Naive thymus-derived CD8-positive, alpha-beta T cell (primary cell): ENCODE measurements around the gene PAIP1. TPM values are rescaled to one million over a fixed set of nuclear protein-coding genes. Genes with fewer than 3 reads are reported as not detected.
"Not testable (repeated sequence)": the region's sequence is repeated elsewhere in the genome, so short reads cannot be mapped to it uniquely, and the experiment has no call there.

Source experiments
- ATAC-seq, 2 donors: fragments of 150-1000 bp; cut with Tn5 transposase in 1 of 2; sonication (Bioruptor Pico), chemical (Tn5 transposase) in 1 of 2; 1 replicate in 1 of 2; 2 replicates in 1 of 2; pipeline ENCODE4 v1.10.0; 2021; ENCODE audit warnings: mild to moderate bottlenecking in 2 of 2, moderate library complexity in 2 of 2
- POLR2A ChIA-PET: fragments of 350-600 bp; sonication (Branson Sonifier 250); formaldehyde crosslinking; loops from one replicate; lab custom pipeline; 2021; ENCODE audit warnings: antibody characterized with exemption; lab: Charles Lee
- DNase-seq, 10 donors: peaks; one replicate each; pipeline versions ENCODE4 v3.0.0 to v3.0.0-alpha.2; 2020 to 2022
- H3K27ac Mint-ChIP-seq, 10 donors: one replicate each; pipeline ENCODE4 v1.8.0; 2020 to 2022; ENCODE audit warnings: mild to moderate bottlenecking in 10 of 10, mixed read lengths in 10 of 10, moderate library complexity in 4 of 10, inconsistent platforms in 1 of 10
- H3K27me3 Mint-ChIP-seq, 5 donors: one replicate each; pipeline ENCODE4 v1.8.0; 2021 to 2022; ENCODE audit warnings: mixed read lengths in 5 of 5
- H3K36me3 Mint-ChIP-seq, 3 donors: one replicate each; pipeline ENCODE4 v1.8.0; 2020 to 2022; ENCODE audit warnings: mixed read lengths in 3 of 3, mild to moderate bottlenecking in 2 of 3, inconsistent platforms in 1 of 3
- H3K4me1 Mint-ChIP-seq, 4 donors: one replicate each; pipeline ENCODE4 v1.8.0; 2021 to 2022; ENCODE audit warnings: mixed read lengths in 4 of 4
- H3K4me3 Mint-ChIP-seq, 10 donors: one replicate each; pipeline ENCODE4 v1.8.0; 2020 to 2022; ENCODE audit warnings: mild to moderate bottlenecking in 10 of 10, mixed read lengths in 10 of 10, moderate library complexity in 6 of 10, inconsistent platforms in 1 of 10
- H3K9me3 Mint-ChIP-seq, 9 donors: one replicate each; pipeline ENCODE4 v1.8.0; 2020 to 2022; ENCODE audit warnings: mixed read lengths in 9 of 9, mild to moderate bottlenecking in 3 of 9, inconsistent platforms in 1 of 9, moderate library complexity in 1 of 9
- polyA plus RNA-seq, 3 donors: library from polyadenylated mRNA; unstranded; fragments of 300-500 nt; fragmentation: Illumina TruSeq; gene quantifications; one replicate each; pipeline ENCODE4 v1.2.3, GENCODE V29; 2021
- total RNA-seq, 8 experiments: library from RNA in 2 of 8; stranded (reverse) in 2 of 8; gene quantifications; one replicate each; pipeline ENCODE4 v1.2.3 and lab custom pipeline; 2021 to 2026

Gene PAIP1
- total and polyA plus RNA-seq, 5 experiments from 2014 or later = 31.3 to 45.7 (median 36.2) TPM

DNA sequence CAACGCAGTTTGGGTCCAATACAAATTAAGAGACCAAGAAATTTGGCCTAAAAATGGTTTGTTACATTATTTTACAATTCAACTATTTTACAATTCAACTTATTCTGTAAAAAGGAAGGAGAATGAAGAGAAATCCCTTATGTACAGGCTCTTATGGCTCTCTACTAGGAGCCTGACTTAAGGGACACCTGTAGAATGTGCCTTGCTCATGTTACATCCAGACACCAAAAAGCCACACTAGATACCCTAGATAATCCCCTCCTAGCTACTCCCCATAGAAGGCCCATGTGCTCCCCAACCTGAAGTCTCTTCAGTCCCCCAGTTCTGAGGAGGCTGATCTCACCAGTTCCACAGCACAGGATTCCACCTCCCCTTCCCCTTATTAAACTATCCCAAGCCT is 32.0 kb upstream of the PAIP1 start:
- H3K27ac Mint-ChIP-seq = no peak overlapping the region
- peaks cover 0 to 2% (median 0%) of the 10 kb centered on the region in 4 donors for H3K4me1 Mint-ChIP-seq
- ATAC-seq (no peak), DNase-seq (no peak)
- no peak overlapping the region for H3K4me3 Mint-ChIP-seq
- H3K9me3 Mint-ChIP-seq = no peaks in the 10 kb centered on the region
- no peaks in the 10 kb centered on the region for H3K27me3 Mint-ChIP-seq
- POLR2A ChIA-PET = no interaction called here
- peaks cover 0 to 3% (median 2%) of the 10 kb centered on the region in 3 donors for H3K36me3 Mint-ChIP-seq

DNA sequence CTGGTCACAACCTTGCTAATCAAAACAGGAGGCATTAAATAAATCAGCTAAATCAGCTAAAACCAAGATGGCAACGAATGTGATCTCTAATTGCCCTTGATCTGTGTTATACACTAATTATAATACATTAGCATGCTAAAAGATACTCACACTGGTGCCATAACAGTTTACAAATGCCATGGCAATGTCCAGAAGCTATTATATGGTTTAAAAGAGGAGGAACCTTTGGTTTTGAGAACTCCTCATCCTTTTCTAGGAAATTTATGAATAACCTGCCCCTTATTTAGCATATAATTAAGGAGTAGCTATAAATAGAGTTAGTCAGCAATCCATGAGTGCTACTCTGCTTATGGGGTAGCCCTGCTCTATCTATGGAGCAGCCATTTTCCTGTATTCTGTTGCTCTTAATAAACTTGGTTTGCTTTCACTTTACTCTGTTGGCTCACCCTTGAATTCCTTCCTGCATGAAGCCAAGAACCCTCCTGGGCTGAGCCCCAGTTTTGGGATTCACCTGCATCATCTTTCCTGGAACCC is 27.4 kb upstream of the PAIP1 start:
- Mint-ChIP-seq H3K4me3 (no peak overlapping the region), H3K27ac (no peak overlapping the region), H3K36me3 (peaks cover 0 to 20% (median 6%) of the 10 kb centered on the region in 3 donors), H3K9me3 (no peaks in the 10 kb centered on the region), H3K27me3 (no peaks in the 10 kb centered on the region), H3K4me1 (peaks cover 0 to 2% (median 0%) of the 10 kb centered on the region in 4 donors)
- POLR2A ChIA-PET = no interaction called here
- DNase-seq = no peak
- ATAC-seq = no peak

DNA sequence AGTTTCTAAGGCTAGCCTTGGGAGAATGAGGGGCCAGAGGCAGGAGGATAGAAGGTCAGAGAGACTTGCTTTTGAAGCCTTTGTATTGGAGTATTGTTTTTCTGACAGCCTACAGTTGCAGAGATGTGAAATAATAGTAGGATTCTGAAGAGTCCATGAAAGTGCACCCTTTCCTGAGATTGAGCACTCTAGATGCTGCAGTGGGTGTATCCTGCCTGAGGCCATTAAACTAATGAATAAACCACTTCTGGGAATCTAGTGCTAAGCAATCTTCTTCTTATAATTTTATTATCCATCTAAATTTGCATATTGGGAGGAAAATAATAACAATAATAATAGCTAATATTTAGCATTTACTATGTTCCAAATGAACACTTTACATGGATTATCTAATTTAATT is 26.8 kb upstream of the PAIP1 start:
- H3K36me3 Mint-ChIP-seq = peaks cover 0 to 20% (median 6%) of the 10 kb centered on the region in 3 donors
- H3K4me3 Mint-ChIP-seq = no peak overlapping the region
- POLR2A ChIA-PET = interaction anchor here (1.1 kb wide), 1 partner anchor 28 kb away, joined by 3 read pairs; no protein-coding TSS in a partner anchor
- peaks cover 0 to 2% (median 0%) of the 10 kb centered on the region in 4 donors for H3K4me1 Mint-ChIP-seq
- no peak overlapping the region for H3K27ac Mint-ChIP-seq
- DNase-seq (no peak), ATAC-seq (no peak)
- no peaks in the 10 kb centered on the region for H3K9me3 Mint-ChIP-seq
- H3K27me3 Mint-ChIP-seq = no peaks in the 10 kb centered on the region

DNA sequence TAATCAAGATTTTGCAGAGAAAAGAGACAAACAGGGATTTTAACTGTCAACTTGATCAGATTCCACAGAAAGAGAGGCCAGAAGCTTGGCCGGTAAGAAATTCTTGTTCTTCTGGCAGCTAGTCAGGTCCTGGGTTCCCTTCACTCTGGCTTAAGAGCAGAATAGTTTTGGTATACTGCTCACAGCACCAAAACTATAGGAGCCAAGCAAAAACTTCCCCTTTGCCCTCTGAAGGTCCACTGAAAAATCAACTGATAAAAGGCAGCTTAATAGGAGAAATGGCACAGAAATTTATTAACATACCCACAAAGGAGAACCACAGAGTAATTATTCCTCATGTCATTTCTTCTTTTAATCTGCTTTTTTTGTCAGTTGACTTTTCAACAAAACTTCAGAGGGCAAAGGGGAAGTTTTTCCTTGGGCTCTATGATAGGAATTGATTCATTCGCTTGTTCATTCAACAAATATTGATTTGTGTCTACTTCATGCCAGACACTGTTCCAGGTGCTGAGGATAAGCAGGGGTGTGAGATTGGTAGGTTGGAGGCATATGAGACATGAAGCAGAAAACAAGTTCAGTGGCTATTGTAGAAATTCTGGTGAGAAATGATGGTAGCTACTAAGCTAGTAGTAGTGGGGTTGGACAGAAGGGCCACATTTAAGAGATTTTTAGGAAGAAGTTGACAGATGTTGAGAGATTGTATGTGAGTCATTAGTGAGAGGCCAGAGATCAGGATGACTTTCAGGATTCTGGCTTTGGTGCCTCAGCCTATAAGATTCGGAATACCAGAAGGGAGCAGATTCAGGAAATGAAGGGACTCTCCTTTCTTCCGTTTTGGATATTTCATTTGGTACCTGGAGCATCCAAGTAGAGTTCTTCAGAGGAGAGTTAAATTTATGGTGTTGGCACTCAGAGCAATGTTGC is 25.5 kb upstream of the PAIP1 start:
- DNase-seq = no peak
- Mint-ChIP-seq H3K27ac (no peak overlapping the region), H3K4me3 (no peak overlapping the region), H3K9me3 (no peaks in the 10 kb centered on the region), H3K36me3 (peaks cover 0 to 20% (median 6%) of the 10 kb centered on the region in 3 donors), H3K27me3 (no peaks in the 10 kb centered on the region), H3K4me1 (peaks cover 0 to 2% (median 0%) of the 10 kb centered on the region in 4 donors)
- no peak for ATAC-seq
- POLR2A ChIA-PET = interaction anchor here (1.1 kb wide), 1 partner anchor 26 kb away, joined by 3 read pairs; no protein-coding TSS in a partner anchor

DNA sequence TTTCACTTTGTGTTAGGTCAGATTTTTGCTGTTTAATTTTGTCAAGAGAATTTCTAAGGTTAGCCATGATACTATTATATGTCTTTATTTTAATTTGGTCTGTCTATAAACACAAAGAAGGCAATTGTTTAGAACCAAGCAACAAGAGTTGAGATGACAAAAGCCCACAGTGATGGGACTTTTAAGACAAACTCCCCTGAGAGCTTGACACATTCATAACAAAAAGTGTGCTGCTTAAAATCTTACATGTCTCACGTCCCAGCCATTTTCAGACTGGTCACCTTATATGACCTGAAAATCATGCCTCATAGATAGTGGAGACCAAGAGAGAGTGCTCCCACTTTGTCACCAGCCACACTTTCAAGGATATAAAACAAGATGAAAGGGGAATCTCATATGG is 24.5 kb upstream of the PAIP1 start:
- Mint-ChIP-seq H3K27ac (no peak overlapping the region), H3K36me3 (peaks cover 0 to 20% (median 6%) of the 10 kb centered on the region in 3 donors), H3K27me3 (no peaks in the 10 kb centered on the region), H3K4me3 (no peak overlapping the region), H3K4me1 (peaks cover 0 to 2% (median 0%) of the 10 kb centered on the region in 4 donors), H3K9me3 (no peaks in the 10 kb centered on the region)
- DNase-seq (no peak), ATAC-seq (no peak)
- POLR2A ChIA-PET = no interaction called here

DNA sequence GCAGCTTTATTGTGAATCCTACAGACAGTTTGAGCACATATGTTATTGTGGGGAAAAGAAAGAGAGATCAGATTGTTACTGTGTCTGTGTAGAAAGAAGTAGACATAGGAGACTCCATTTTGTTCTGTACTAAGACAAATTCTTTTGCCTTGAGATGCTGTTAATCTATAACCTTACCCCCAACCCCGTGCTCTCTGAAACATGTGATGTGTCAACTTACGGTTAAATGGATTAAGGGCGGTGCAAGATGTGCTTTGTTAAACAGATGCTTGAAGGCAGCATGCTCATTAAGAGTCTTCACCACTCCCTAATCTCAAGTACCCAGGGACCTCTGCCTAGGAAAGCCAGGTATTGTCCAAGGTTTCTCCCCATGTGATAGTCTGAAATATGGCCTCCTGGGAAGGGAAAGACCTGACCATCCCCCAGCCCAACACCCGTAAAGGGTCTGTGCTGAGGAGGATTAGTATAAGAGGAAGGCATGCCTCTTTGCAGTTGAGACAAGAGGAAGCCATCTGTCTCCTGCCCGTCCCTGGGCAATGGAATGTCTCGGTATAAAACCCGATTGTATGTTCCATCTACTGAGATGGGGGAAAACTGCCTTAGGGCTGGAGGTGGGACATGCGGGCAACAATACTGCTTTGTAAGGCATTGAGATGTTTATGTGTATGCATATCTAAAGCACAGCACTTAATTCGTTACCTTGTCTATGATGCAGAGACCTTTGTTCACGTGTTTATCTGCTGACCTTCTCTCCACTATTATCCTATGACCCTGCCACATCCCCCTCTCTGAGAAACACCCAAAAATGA is 23.7 kb upstream of the PAIP1 start:
- DNase-seq, H3K4me3 Mint-ChIP-seq, ATAC-seq, H3K9me3 Mint-ChIP-seq, H3K27me3 Mint-ChIP-seq, POLR2A ChIA-PET, H3K4me1 Mint-ChIP-seq: not testable (repeated sequence)
- H3K27ac Mint-ChIP-seq = peak overlapping the region in 1 of 10 donors; percentile 27
- peaks cover 0 to 23% (median 9%) of the 10 kb centered on the region in 3 donors for H3K36me3 Mint-ChIP-seq

DNA sequence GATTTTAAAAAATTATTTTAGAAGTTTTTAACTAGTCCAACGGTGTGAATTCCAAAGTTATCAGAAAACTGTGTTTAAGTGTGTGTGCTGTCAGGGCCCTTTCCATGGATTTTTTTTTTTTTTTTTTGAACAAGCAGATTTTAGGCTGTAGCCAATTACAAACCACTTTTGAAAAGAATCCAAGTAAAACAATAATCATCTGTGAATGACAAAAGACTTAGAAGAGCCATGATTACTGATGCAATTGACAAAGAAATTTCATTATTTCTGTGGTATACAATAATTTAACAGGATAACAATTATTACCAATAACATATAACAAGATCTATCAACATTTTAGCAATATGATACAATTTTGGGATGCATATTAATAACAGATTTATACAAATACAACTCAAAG is 16.2 kb upstream of the PAIP1 start:
- no peak overlapping the region for H3K4me3 Mint-ChIP-seq
- H3K27me3 Mint-ChIP-seq = no peaks in the 10 kb centered on the region
- peaks cover 0 to 11% (median 11%) of the 10 kb centered on the region in 3 donors for H3K36me3 Mint-ChIP-seq
- no peak for DNase-seq
- H3K27ac Mint-ChIP-seq = no peak overlapping the region
- no peak for ATAC-seq
- peaks cover 0 to 3% (median 0%) of the 10 kb centered on the region in 4 donors for H3K4me1 Mint-ChIP-seq
- POLR2A ChIA-PET = no interaction called here
- H3K9me3 Mint-ChIP-seq = no peaks in the 10 kb centered on the region

DNA sequence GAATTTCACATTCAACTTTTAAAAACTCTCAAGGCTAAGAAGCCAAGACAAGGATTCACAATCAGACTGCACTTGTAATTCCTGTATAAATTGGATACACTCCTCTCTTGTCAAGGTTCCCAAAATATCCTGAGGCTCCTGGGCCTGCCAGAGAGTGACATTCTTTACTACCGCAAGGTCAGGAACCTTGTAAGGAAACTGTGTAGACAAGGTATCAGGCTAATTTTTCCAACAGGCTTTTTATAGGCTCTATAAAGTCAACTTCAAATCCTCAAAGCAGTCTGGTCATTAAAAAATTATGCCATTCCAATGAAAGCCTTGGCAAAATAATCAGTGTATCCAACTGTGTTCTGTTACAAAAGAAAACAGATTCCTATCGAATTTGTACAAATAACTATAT is 15.5 kb upstream of the PAIP1 start:
- Mint-ChIP-seq H3K27ac (no peak overlapping the region), H3K4me3 (no peak overlapping the region), H3K9me3 (no peaks in the 10 kb centered on the region), H3K36me3 (peaks cover 0 to 11% (median 11%) of the 10 kb centered on the region in 3 donors), H3K27me3 (no peaks in the 10 kb centered on the region), H3K4me1 (peaks cover 0 to 3% (median 0%) of the 10 kb centered on the region in 4 donors)
- ATAC-seq (no peak), DNase-seq (no peak)
- POLR2A ChIA-PET = no interaction called here

DNA sequence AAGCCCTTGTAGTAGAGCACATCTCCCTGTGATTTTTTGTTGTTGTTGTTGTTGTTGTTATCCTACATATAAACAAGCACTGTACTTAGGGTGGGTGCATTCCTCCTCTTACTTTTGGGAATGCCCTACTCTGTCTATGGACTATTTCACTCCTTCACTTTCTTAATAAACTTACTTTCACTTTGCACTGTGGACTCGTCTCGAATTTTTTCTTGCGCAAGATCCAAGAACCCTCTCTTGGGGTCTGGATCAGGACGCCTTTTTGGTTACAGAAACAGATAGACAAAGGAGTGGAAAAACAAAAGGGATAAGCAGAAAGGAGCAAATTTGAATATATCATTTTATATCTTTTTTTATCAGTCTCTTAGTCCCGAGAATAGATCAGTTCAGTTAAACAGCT is 14.4 kb upstream of the PAIP1 start:
- peaks cover 0 to 11% (median 11%) of the 10 kb centered on the region in 3 donors for H3K36me3 Mint-ChIP-seq
- ATAC-seq (no peak), DNase-seq (no peak)
- POLR2A ChIA-PET = no interaction called here
- H3K9me3 Mint-ChIP-seq = no peaks in the 10 kb centered on the region
- H3K27ac Mint-ChIP-seq = no peak overlapping the region
- no peak overlapping the region for H3K4me3 Mint-ChIP-seq
- H3K27me3 Mint-ChIP-seq = no peaks in the 10 kb centered on the region
- H3K4me1 Mint-ChIP-seq = peaks cover 0 to 3% (median 0%) of the 10 kb centered on the region in 4 donors

DNA sequence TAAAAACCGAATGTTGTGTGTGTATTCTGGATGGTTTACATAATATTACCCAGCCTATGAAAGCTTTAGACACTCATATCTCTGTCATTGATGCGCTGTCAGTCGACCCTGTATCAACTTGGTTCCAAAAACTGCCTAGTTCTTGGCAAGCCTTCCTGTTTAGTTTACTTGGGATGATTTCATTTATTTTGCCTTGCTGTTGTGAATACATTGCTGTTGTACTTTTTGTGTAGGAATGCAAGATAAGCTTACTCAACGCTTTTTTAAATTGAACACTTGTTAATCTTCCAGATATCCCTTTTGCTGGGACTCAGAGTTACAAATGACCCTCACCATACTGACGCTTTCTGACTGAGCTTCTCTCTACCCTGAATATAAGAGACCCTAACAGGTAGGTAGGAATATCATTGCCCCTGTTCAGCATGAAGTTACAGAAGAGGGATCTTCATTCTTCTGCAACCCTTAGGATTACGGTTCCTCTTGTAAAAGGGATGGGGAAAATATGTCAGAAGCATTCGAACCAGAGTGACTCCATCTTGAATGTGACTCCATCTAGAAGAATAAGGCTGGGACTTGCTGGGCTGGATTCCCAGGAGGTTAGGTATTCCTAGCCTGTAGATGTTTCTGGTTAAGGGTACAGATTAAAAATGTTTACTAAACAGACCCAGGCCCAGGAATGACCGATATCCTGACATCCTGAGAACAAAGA is 13.7 kb upstream of the PAIP1 start:
- POLR2A ChIA-PET = no interaction called here
- H3K9me3 Mint-ChIP-seq = no peaks in the 10 kb centered on the region
- no peaks in the 10 kb centered on the region for H3K27me3 Mint-ChIP-seq
- no peak overlapping the region for H3K4me3 Mint-ChIP-seq
- peaks cover 0 to 9% (median 8%) of the 10 kb centered on the region in 3 donors for H3K36me3 Mint-ChIP-seq
- no peak overlapping the region for H3K27ac Mint-ChIP-seq
- H3K4me1 Mint-ChIP-seq = no peaks in the 10 kb centered on the region
- DNase-seq (no peak), ATAC-seq (no peak)

DNA sequence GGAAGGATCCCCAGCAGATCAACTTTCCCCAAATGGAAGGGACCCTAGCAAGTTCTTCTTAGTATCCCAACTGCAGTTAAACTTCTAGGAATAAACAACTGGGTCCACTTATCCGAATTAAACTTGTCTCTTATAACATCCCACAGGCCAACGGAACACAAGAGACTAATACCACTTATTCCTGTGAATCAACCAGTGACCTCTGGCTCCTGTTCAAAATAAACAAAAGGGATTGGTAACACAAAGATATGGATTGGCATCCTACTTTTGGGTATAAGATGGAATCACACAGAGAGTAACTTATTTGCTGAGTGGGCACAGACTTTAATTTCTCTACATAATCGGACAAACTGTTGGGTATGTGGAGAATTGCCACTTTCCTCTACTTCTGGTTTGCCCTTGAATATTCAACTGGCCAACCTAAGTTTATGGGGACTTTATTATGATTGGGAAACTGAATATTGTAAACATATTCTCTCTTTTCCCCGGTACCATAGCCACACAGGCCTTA is 12.4 kb upstream of the PAIP1 start:
- POLR2A ChIA-PET = no interaction called here
- Mint-ChIP-seq H3K9me3 (no peaks in the 10 kb centered on the region), H3K27me3 (no peaks in the 10 kb centered on the region), H3K4me1 (no peaks in the 10 kb centered on the region), H3K27ac (no peak overlapping the region), H3K36me3 (no peaks in the 10 kb centered on the region), H3K4me3 (no peak overlapping the region)
- DNase-seq = no peak
- ATAC-seq = no peak

DNA sequence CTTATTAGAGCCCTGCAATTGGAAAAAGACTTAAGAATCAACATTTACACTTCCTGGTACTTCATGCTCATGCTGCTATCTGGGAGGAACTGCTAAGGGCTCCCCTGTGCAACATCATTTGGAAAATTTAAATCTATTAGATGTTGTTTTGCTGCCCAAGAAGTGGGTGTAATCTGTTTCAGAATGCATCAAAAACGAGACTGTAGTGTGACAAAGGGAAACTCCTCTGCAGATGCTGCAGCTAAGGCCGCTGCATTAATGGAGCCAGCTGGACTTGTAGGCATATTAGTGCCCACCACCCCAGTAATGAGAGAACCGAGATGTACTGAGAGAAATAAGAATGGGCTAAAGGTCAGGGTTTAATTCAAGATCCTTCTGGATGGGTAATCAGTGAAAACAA is 11.1 kb upstream of the PAIP1 start:
- no peaks in the 10 kb centered on the region for H3K4me1 Mint-ChIP-seq
- H3K27ac Mint-ChIP-seq = no peak overlapping the region
- no peaks in the 10 kb centered on the region for H3K36me3 Mint-ChIP-seq
- POLR2A ChIA-PET = no interaction called here
- DNase-seq = no peak
- no peaks in the 10 kb centered on the region for H3K9me3 Mint-ChIP-seq
- ATAC-seq = no peak
- H3K27me3 Mint-ChIP-seq = peaks cover 0 to 6% (median 2%) of the 10 kb centered on the region in 5 donors
- no peak overlapping the region for H3K4me3 Mint-ChIP-seq
